Mesenchymal stem cell (in vitro differentiated cells and primary cell): ENCODE results near the gene ATP5MC2.

Experiments
- DNase-seq: peaks from one replicate; pipeline ENCODE4 v3.0.0-alpha.2; 2013
- H2AFZ ChIP-seq: one replicate; pipeline ENCODE4 v1.6.1; 2013; ENCODE audit warnings: low read depth, mild to moderate bottlenecking, control low read depth, inconsistent platforms, low read length, moderate library complexity
- H2AK5ac ChIP-seq: 2 replicates; pipeline ENCODE4 v1.6.1; 2013; ENCODE audit warnings: low read length, moderate library complexity, mild to moderate bottlenecking, inconsistent platforms; ENCODE audit not compliant: severe bottlenecking
- H2BK120ac ChIP-seq: one replicate; pipeline ENCODE4 v1.6.1; 2013; ENCODE audit warnings: low read depth, mild to moderate bottlenecking, inconsistent platforms, low read length, moderate library complexity
- H2BK12ac ChIP-seq, 2 experiments: one replicate each; pipeline ENCODE4 v1.6.1; 2013; ENCODE audit warnings: inconsistent platforms in 2 of 2, low read length in 2 of 2, mild to moderate bottlenecking in 2 of 2, moderate library complexity in 2 of 2, control low read depth in 1 of 2
- H2BK15ac ChIP-seq: one replicate; pipeline ENCODE4 v1.6.1; 2013; ENCODE audit warnings: mild to moderate bottlenecking, low read depth, inconsistent platforms; ENCODE audit not compliant: poor library complexity, severe bottlenecking
- H2BK5ac ChIP-seq: 2 replicates; pipeline ENCODE4 v1.6.1; 2013; ENCODE audit warnings: low read depth, mild to moderate bottlenecking, low read length, control low read depth, inconsistent platforms; ENCODE audit not compliant: poor library complexity, severe bottlenecking
- H3K14ac ChIP-seq, 2 experiments: one replicate each; pipeline ENCODE4 v1.6.1; 2013; ENCODE audit warnings: inconsistent platforms in 2 of 2, low read length in 2 of 2, control low read depth in 1 of 2, mild to moderate bottlenecking in 1 of 2, moderate library complexity in 1 of 2
- H3K18ac ChIP-seq, 2 experiments: one replicate each; pipeline ENCODE4 v1.6.1; 2013; ENCODE audit warnings: inconsistent platforms in 2 of 2, low read length in 2 of 2, control low read depth in 1 of 2, low read depth in 1 of 2, mild to moderate bottlenecking in 1 of 2
- H3K23ac ChIP-seq, 2 experiments: one replicate each; pipeline ENCODE4 v1.6.1; 2013; ENCODE audit warnings: inconsistent platforms in 2 of 2, low read length in 2 of 2, mild to moderate bottlenecking in 2 of 2, moderate library complexity in 2 of 2, control low read depth in 1 of 2
- H3K27ac ChIP-seq: 2 replicates; pipeline ENCODE4 v1.5.1; 2013; ENCODE audit warnings: mild to moderate bottlenecking, moderate library complexity, low read length, control low read depth, inconsistent platforms; ENCODE audit not compliant: poor library complexity, severe bottlenecking
- H3K27me3 ChIP-seq, 2 experiments: 2 replicates each; pipeline versions ENCODE4 v1.6.1 to v1.7.0; 2013; ENCODE audit warnings: low read length in 2 of 2, mild to moderate bottlenecking in 2 of 2, moderate library complexity in 2 of 2, control low read depth in 1 of 2, inconsistent platforms in 1 of 2; ENCODE audit not compliant: control insufficient read depth in 1 of 2, insufficient read depth in 1 of 2
- H3K36me3 ChIP-seq, 2 experiments: 2 replicates each; pipeline versions ENCODE4 v1.6.1 to v1.7.0; 2013; ENCODE audit warnings: low read length in 2 of 2, control low read depth in 1 of 2, inconsistent platforms in 1 of 2, low read depth in 1 of 2, mild to moderate bottlenecking in 1 of 2; ENCODE audit not compliant: insufficient read depth in 2 of 2, control insufficient read depth in 1 of 2
- H3K4ac ChIP-seq, 2 experiments: one replicate each; pipeline ENCODE4 v1.6.1; 2013; ENCODE audit warnings: inconsistent platforms in 2 of 2, low read length in 2 of 2, mild to moderate bottlenecking in 2 of 2, moderate library complexity in 2 of 2, control low read depth in 1 of 2, low read depth in 1 of 2
- H3K4me1 ChIP-seq: 2 replicates; pipeline ENCODE4 v1.6.1; 2013; ENCODE audit warnings: low read depth, low read length, control low read depth; ENCODE audit not compliant: control insufficient read depth, insufficient read depth
- H3K4me2 ChIP-seq: 2 replicates; pipeline ENCODE4 v1.6.1; 2013; ENCODE audit warnings: low read length, mild to moderate bottlenecking, inconsistent platforms; ENCODE audit not compliant: poor library complexity, severe bottlenecking
- H3K4me3 ChIP-seq, 2 experiments: 2 replicates each; pipeline versions ENCODE4 v1.5.1 to v1.7.0; 2013; ENCODE audit warnings: low read length in 2 of 2, mild to moderate bottlenecking in 2 of 2, control low read depth in 1 of 2, low read depth in 1 of 2; ENCODE audit not compliant: insufficient read depth in 1 of 2
- H3K79me1 ChIP-seq: replicated peaks from 2 replicates; pipeline ENCODE4 v1.6.1; 2013; ENCODE audit warnings: mild to moderate bottlenecking, control low read depth, low read length, inconsistent platforms; ENCODE audit not compliant: poor library complexity, severe bottlenecking
- H3K9ac ChIP-seq: 2 replicates; pipeline ENCODE4 v1.7.0; 2013; ENCODE audit warnings: mild to moderate bottlenecking, low read length, moderate library complexity
- H3K9me3 ChIP-seq: 2 replicates; pipeline ENCODE4 v1.7.0; 2013; ENCODE audit warnings: mild to moderate bottlenecking, low read length; ENCODE audit not compliant: control insufficient read depth
- H4K8ac ChIP-seq: one replicate; pipeline ENCODE4 v1.6.1; 2013; ENCODE audit warnings: inconsistent platforms, mild to moderate bottlenecking, low read length, moderate library complexity
- H4K91ac ChIP-seq: one replicate; pipeline ENCODE4 v1.6.1; 2013; ENCODE audit warnings: mild to moderate bottlenecking, low read length, inconsistent platforms
- WGBS: methylation state at CpG from one replicate; pipeline ENCODE4 v1.1.7; 2013; ENCODE audit warnings: mixed read lengths; 5-methylcytosine and 5-hydroxymethylcytosine counted together

ATP5MC2 gene

DNA sequence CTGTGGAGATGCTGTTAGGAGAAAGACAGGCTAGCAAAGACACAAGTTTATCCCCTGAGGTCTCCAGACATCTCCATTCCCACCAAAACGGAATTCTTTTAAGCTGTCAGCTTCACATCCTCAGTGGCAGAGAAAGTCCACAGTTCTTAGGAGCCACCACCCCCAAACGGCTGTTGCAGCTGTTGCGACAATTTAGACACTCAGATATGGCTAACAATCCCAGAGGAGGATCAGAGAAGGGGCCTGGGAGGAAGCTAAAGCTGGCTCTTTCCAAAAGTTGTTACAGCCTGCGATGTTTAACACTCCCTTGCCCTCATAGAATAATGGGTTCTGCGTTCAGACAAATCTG is 1.9 kb upstream of the ATP5MC2 start:
- H3K4me3 ChIP-seq, result peak overlapping the region in 1 of 2 experiments; percentile 67
- peaks cover 3% of the 10 kb centered on the region for H3K79me1 ChIP-seq
- WGBS, result 73% methylated on average over 5 of the region's 5 CpGs
- peaks cover 11% of the 10 kb centered on the region for H3K4me1 ChIP-seq
- H3K14ac ChIP-seq, result no peak overlapping the region
- no peak overlapping the region for H2AK5ac ChIP-seq
- no peaks in the 10 kb centered on the region for H3K27me3 ChIP-seq
- peak overlapping the region; percentile 94 for H4K8ac ChIP-seq
- H2BK5ac ChIP-seq, result no peak overlapping the region
- no peak overlapping the region for H3K27ac ChIP-seq
- H3K9ac ChIP-seq, result peak overlapping the region; percentile 91
- H3K18ac ChIP-seq, result no peak overlapping the region
- no peak overlapping the region for H3K23ac ChIP-seq
- H3K36me3 ChIP-seq, result peaks cover 6 to 12% of the 10 kb centered on the region in 2 experiments
- no peak overlapping the region for H2BK12ac ChIP-seq
- H2AFZ ChIP-seq, result peak overlapping the region; percentile 87
- H3K4ac ChIP-seq, result peak overlapping the region in 1 of 2 experiments; percentile 40
- no peak overlapping the region for H3K4me2 ChIP-seq
- H2BK15ac ChIP-seq, result no peak overlapping the region
- no peak for DNase-seq
- no peak overlapping the region for H2BK120ac ChIP-seq
- H3K9me3 ChIP-seq, result no peaks in the 10 kb centered on the region
- no peak overlapping the region for H4K91ac ChIP-seq

DNA sequence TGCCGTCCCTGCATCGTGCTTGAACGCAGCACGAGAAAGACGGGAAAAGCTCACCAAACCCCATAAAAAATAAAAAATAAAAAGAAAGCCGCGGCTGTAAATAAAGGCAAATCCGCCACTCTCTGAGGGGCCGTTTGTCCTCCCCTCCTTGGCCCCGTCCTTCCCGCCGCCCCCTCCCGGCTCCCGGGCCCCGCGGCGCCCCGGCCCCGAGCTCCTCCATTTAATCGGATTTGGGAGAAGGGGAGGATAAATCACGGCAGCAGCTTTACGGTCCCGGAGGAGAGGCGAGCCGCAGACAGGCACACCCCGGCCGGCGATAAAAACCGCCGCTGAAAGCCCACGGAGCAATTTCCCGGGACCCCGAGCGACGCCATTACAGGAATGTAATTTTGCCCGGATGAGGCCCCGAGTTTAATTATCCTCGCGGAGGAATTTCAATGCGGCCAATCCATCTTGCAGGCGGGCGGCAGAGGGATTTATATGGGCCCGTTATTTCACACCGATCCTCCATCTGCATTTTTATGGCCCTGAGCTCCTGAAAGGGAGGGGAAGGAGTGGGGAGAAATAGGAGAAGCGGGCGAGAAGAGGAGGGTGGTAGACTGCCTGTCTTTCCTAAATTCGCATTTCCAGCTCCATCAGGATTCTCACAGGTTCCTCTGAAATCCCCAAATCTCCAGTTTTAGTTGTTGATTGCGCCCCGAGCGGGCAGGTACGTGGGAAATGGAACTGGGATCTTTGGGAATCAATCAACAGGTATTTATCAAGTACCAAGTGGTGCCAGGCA is 1.3 kb upstream of the ATP5MC2 start:
- Histone ChIP-seq H2BK15ac (peak overlapping the region; percentile 93), H2AK5ac (peak overlapping the region; percentile 16), H2BK120ac (peak overlapping the region; percentile 86), H2BK5ac (peak overlapping the region; percentile 53), H2BK12ac (peak overlapping the region in 1 of 2 experiments; percentile 21), H3K14ac (peak overlapping the region in 1 of 2 experiments; percentile 88), H3K27ac (peak overlapping the region; percentile 74), H2AFZ (peak overlapping the region; percentile 87), H3K9me3 (no peaks in the 10 kb centered on the region), H3K4me1 (peaks cover 11% of the 10 kb centered on the region), H4K8ac (peak overlapping the region; percentile 99), H3K4me2 (peak overlapping the region; percentile 35), H4K91ac (peak overlapping the region; percentile 80), H3K18ac (peak overlapping the region; percentile 73 to 88), H3K9ac (peak overlapping the region; percentile 91), H3K27me3 (no peaks in the 10 kb centered on the region), H3K4me3 (peak overlapping the region in 1 of 2 experiments; percentile 67), H3K36me3 (peaks cover 9 to 18% of the 10 kb centered on the region in 2 experiments), H3K79me1 (peaks cover 6% of the 10 kb centered on the region), H3K4ac (peak overlapping the region; percentile 20 to 45), H3K23ac (no peak overlapping the region)
- 9% methylated on average over 46 of the region's 51 CpGs for WGBS
- DNase-seq, result peak; percentile 8

GRCh38 chr12:53676656-53677015 is 753 bp upstream of the ATP5MC2 start:
- Histone ChIP-seq H3K23ac (no peak overlapping the region), H3K18ac (peak overlapping the region; percentile 73 to 88), H3K9ac (peak overlapping the region; percentile 91), H3K79me1 (peaks cover 8% of the 10 kb centered on the region), H2BK12ac (peak overlapping the region in 1 of 2 experiments; percentile 8), H4K91ac (peak overlapping the region; percentile 80), H3K4ac (peak overlapping the region; percentile 20 to 45), H3K36me3 (peaks cover 14 to 24% of the 10 kb centered on the region in 2 experiments), H2AFZ (peak overlapping the region; percentile 43), H3K27me3 (no peaks in the 10 kb centered on the region), H3K4me1 (peaks cover 13% of the 10 kb centered on the region), H3K9me3 (no peaks in the 10 kb centered on the region), H3K4me2 (peak overlapping the region; percentile 59), H2BK15ac (peak overlapping the region; percentile 70), H4K8ac (peak overlapping the region; percentile 99), H3K4me3 (peak overlapping the region in 1 of 2 experiments; percentile 67), H2BK120ac (peak overlapping the region; percentile 86), H3K14ac (peak overlapping the region in 1 of 2 experiments; percentile 23), H2BK5ac (no peak overlapping the region), H2AK5ac (peak overlapping the region; percentile 16), H3K27ac (peak overlapping the region; percentile 74)
- peak; percentile 44 for DNase-seq
- WGBS, result 36% methylated on average over 11 of the region's 15 CpGs

- no peaks in the 10 kb centered on the region for H3K27me3 ChIP-seq
- H2BK120ac ChIP-seq, result no peak overlapping the region
- H2BK15ac ChIP-seq, result no peak overlapping the region
- peak overlapping the region; percentile 80 for H4K8ac ChIP-seq
- peak overlapping the region; percentile 96 for H2AK5ac ChIP-seq
- H3K23ac ChIP-seq, result peak overlapping the region in 1 of 2 experiments; percentile 84
- H3K9ac ChIP-seq, result peak overlapping the region; percentile 92
- no peaks in the 10 kb centered on the region for H3K9me3 ChIP-seq
- H2BK5ac ChIP-seq, result peak overlapping the region; percentile 1
- H4K91ac ChIP-seq, result peak overlapping the region; percentile 62
- H3K27ac ChIP-seq, result peak overlapping the region; percentile 73
- no peak for DNase-seq
- peaks cover 21 to 39% of the 10 kb centered on the region in 2 experiments for H3K36me3 ChIP-seq
- peaks cover 13% of the 10 kb centered on the region for H3K79me1 ChIP-seq
- peak overlapping the region in 1 of 2 experiments; percentile 97 for H3K14ac ChIP-seq
- no peak overlapping the region for H2AFZ ChIP-seq
- H3K4me2 ChIP-seq, result peak overlapping the region; percentile 86
- H3K18ac ChIP-seq, result peak overlapping the region; percentile 94 to 99
- H3K4ac ChIP-seq, result peak overlapping the region; percentile 73 to 94
- H2BK12ac ChIP-seq, result peak overlapping the region; percentile 41 to 64
- peak overlapping the region; percentile 77 to 86 for H3K4me3 ChIP-seq
- peaks cover 14% of the 10 kb centered on the region for H3K4me1 ChIP-seq
- 56% methylated on average over 6 of the region's 8 CpGs for WGBS
Measured at GRCh38 chr12:53674977-53675700, 744 bp downstream of the ATP5MC2 start.
